HG02973 (cell line): ENCODE results near the gene OTOP2.
"Not testable (repeated sequence)": the region's sequence is repeated elsewhere in the genome, so short reads cannot be mapped to it uniquely, and the experiment has no call there.

Experiments used
- ATAC-seq: cut with Tn5 transposase; IDR thresholded peaks from one replicate; pipeline ENCODE4 v1.9.1; 2021; ENCODE audit warnings: moderate library complexity; ENCODE audit not compliant: unreplicated experiment

Gene OTOP2

DNA sequence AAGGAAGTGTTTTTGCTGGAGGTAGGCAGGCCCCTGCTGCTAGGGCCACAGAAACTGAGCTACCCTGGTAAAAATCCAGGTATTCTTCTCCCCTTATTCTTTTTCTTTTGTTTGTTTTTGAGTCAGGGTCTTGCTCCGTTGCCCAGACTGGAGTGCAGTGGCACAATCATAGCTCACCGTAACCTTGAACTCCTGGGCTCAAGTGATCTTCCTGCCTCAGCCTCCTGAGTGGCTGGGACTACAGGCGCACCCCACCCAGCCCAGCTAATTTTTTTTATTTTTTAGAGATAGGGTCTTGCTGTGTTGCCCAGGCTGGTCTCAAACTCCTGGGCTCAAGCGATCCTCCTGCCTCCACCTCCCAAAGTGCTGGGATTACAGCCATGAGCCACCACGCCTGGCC lies 45.4 kb downstream of the OTOP2 start:
- ATAC-seq = not testable (repeated sequence)

DNA sequence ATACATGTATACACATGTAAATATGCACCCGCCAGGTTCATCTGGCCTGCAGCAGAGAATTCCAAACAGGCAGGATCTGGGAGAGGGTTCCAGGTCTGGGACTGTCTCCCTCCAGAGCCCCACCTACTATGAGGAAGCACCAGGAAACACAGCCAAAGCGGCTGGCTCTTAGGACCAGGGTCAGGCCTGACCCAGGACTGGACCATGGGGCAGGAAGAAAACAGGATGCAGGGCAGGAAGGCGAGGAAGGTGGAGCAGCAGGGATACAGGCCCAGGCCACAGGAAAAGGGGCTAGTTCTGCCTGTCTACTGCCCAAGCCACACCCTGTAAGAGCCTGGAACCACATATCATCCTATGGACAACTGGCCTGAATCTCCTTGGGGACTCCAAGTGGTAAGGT lies 46.3 kb downstream of the OTOP2 start:
- ATAC-seq = no peak

- no peak for ATAC-seq
Observed at GRCh38 chr17:74971069-74971841, 47.2 kb downstream of the OTOP2 start.

GRCh38 chr17:74971842-74972106 lies 47.7 kb downstream of the OTOP2 start:
- ATAC-seq = no peak

DNA sequence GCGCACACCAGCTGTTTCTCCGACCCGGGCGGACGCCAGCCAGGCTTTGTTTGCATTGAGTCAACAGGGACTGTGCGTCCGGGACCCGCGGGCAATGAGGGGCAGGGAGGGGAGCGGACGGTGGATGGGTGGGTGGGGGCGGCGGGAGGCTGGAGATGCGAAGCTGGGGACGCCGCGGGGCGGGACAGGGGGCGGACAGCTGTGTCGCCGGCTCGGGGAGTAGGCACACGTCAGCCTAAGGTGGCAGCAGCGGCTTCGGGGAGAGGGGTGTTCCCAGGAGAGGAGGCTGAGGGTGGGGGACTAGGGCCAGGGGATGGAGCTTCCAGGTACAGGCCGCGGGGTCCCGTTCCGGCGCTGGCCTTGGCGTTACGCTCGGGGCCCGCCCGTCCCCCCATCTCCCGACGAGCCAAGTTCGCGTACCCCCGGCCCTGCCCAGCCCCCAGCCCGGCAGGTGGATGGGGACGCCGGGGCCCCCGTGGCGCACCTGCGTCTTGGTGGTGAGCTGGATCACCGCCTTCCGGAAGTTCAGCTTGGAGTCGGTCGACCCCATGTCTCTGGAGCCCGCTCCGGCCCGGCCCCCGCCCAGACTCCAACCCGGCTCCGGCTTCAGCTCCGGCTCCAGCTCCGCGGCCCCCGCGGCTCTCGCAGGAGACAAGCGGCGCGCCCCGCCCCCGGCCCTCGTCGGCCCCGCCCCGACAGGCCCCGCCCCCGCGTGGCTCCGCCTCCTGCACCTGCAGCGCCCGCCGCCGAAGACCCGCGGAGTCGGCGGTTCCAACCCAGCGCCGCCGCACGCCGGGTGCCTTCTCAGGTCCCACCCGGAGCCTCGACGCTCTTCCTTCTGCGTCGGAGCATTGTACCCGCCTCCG lies 48.3 kb downstream of the OTOP2 start, which contains the start of gene HID1:
Gene HID1 (minus strand): TSS at position 653 of the 866 bp plus-strand sequence. CDS start 103 bp downstream, at position 550.
- no peak for ATAC-seq

- no peak for ATAC-seq
Observed at GRCh38 chr17:74972973-74973328, 48.9 kb downstream of the OTOP2 start.

DNA sequence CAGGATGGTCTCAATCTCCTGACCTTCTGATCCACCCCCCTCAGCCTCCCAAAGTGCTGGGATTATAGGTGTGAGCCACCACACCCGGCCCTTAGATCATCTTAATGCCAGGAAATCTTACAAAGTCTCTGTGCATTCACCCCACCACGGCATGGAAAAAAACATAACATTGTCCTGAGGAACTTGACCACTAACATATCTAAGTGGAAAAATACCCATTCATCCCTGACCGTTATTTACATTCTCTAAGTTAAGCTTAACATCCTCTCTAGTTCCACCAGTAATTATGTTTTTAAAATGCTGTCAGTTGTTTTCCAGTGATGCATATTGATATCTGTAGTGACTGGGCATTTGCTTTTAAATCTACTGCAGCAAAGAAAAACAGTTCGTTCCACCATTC lies 51.9 kb downstream of the OTOP2 start:
- no peak for ATAC-seq

DNA sequence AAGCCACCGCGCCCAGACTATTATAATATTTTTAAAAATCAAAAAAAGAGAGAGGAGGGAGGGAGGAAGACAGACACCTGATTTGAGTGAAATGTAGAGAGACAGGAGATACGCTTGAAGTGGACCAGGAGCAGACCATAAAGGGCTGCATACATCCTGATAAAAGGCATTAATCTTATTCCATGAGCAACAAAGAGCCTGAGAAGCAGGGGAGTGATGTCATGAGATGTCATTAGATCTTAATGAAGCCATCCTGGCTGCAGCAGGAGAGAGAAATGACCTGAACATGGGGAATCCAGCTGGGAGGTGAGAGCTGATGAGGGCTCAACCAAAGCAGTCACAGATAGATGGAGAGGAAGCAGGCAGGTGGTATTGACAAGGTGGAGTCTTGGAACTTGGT lies 53.7 kb downstream of the OTOP2 start:
- no peak for ATAC-seq

DNA sequence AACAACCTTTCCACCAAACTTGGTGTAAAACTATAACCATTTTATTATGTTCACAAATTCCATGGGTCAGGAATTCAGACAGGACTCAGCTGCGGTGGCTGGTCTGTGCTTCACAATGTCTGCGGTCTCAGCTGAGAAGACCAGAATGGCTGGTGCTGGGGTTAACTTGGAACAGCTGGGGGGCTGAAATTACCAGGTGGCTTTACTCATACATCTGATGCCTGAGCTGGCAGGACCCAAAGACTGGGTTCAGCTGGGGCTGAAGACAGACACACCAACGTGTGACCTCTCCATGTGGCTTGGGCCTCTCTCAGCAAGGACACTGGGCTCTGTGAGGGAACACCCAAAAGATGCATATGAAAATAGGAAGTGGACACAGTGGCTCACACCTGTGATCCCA lies 54.2 kb downstream of the OTOP2 start:
- ATAC-seq = no peak

DNA sequence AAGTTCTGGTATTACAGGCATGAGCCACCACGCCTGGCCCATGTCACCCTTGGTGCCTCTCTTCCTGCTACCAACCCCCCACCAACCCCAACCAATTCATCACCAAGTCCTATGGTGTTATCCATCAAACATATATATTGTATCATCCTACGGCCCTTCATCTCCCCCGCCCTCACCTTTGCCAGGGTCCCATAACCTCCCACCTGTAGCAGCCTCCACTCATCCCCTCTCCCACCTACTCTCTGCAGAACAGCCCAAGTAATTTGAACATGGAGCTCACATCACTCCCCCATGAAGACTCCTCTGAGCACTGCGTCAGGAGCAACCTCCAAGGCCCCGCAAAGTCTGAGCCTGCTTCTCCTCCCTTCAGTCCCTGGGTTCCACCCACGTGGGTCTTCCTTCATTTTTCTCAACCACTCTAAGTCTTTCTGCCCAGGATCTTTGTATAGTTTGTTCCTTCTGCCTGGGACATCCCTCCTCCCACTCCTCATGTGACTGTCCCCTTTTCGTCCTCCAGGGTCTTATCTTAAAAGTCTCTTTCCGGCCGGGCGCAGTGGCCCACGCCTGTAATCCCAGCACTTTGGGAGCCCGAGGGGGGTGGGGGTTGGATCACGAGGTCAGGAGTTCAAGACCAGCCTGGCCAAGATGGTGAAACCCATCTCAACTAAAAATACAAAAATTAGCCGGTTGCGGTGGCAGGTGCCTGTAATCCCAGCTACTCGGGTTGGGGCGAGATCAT lies 55.5 kb downstream of the OTOP2 start:
- ATAC-seq = no peak

- no peak for ATAC-seq
Observed at GRCh38 chr17:74981318-74981978, 57.4 kb downstream of the OTOP2 start.

DNA sequence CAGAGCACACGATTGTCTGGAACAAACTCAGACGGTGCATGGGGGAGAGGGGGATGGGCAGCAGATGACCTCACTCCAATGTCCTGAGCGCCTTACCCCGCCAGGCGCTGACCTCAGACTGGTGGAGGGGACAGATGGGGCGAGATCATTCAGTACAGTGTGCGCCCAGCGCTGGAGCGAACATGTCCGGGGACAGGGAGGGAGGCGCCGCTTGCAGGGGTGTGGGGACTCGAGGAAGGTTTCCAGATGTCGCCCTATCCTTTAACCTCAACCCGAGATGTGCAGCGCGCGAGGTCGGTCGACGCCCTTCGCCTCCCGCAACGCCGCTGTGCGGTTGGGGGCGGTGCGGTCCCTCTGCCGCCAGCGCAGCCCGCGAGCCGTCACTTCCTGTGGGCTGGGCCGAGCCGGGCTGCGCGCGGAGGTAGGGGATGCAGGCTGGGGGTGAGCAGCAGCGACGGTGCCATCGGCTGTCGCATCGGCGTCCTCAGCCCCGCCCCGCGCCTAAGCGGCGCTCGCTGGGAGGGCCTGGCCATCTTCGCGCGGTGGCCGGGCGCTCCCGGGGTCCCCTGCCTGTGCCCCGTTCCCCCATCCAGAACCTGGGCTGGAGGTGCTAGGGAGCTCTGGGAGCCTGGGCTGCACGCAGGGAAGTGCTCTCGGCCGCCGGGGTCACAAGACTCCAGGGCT lies 58.0 kb downstream of the OTOP2 start:
- no peak for ATAC-seq

GRCh38 chr17:74982663-74983313 lies 58.7 kb downstream of the OTOP2 start:
- not testable (repeated sequence) for ATAC-seq
